WTC11 (cell line): ENCODE measurements around the gene FASTKD1. TPM values are rescaled to one million over a fixed set of nuclear protein-coding genes. Genes with fewer than 3 reads are reported as not detected.

Source experiments
- ATAC-seq: fragments of 200-7000 bp; cut with Tn5 transposase; 2 replicates; pipeline ENCODE4 v1.10.0; 2021; ENCODE audit warnings: mild to moderate bottlenecking, moderate library complexity
- CTCF ChIA-PET: fragments of 300-600 bp; sonication (Branson Sonifier 250); formaldehyde crosslinking; loops from one replicate; lab custom pipeline; 2021; ENCODE audit warnings: antibody characterized with exemption; lab: Charles Lee
- POLR2A ChIA-PET: fragments of 350-600 bp; sonication (Branson Sonifier 250); formaldehyde crosslinking; loops from one replicate; lab custom pipeline; 2021; ENCODE audit warnings: antibody characterized with exemption; lab: Charles Lee
- DNase-seq: peaks from one replicate; pipeline ENCODE4 v3.0.0; 2021; ENCODE audit warnings: low spot score
- H3K27ac Mint-ChIP-seq: 2 replicates; pipeline ENCODE4 v1.8.0; 2021; ENCODE audit warnings: mixed read lengths
- H3K27me3 Mint-ChIP-seq: 2 replicates; pipeline ENCODE4 v1.8.0; 2021; ENCODE audit warnings: low read depth, mild to moderate bottlenecking, moderate library complexity, mixed read lengths
- H3K36me3 Mint-ChIP-seq: 2 replicates; pipeline ENCODE4 v1.8.0; 2021; ENCODE audit warnings: mixed read lengths
- H3K4me1 Mint-ChIP-seq: 2 replicates; pipeline ENCODE4 v1.8.0; 2022; ENCODE audit warnings: mixed read lengths
- H3K4me3 Mint-ChIP-seq: 2 replicates; pipeline ENCODE4 v1.8.0; 2021; ENCODE audit warnings: mild to moderate bottlenecking, moderate library complexity, mixed read lengths
- H3K9me3 Mint-ChIP-seq: 2 replicates; pipeline ENCODE4 v1.8.0; 2021; ENCODE audit warnings: mixed read lengths
- CDX4 ChIP-seq: fragments of 250-450 bp; sonication (Bioruptor Pico); IDR thresholded peaks from 2 replicates; pipeline ENCODE4 v1.9.0; 2021; ENCODE audit warnings: moderate library complexity, mild to moderate bottlenecking, inconsistent platforms, borderline replicate concordance
- CTCF ChIP-seq: fragments of 200-600 bp; IDR thresholded peaks from 2 replicates; pipeline ENCODE4 v1.8.0; 2022; ENCODE audit warnings: antibody characterized with exemption
- ELF4 ChIP-seq: sonication (generic); formaldehyde crosslinking; IDR thresholded peaks from 2 replicates; pipeline ENCODE4 v1.8.1; 2022; ENCODE audit warnings: low read depth, mild to moderate bottlenecking, moderate library complexity, missing genetic modification reagents
- HMGXB4 ChIP-seq: sonication (generic); formaldehyde crosslinking; IDR thresholded peaks from 2 replicates; pipeline ENCODE4 v1.8.1; 2023; ENCODE audit warnings: mild to moderate bottlenecking, moderate library complexity, missing genetic modification reagents
- IRF2 ChIP-seq: sonication (generic); formaldehyde crosslinking; IDR thresholded peaks from 2 replicates; pipeline ENCODE4 v1.8.0; 2022; ENCODE audit warnings: low read depth, missing genetic modification reagents, borderline replicate concordance
- MAX ChIP-seq: sonication (generic); formaldehyde crosslinking; IDR thresholded peaks from 2 replicates; pipeline ENCODE4 v1.8.0; 2022; ENCODE audit warnings: mild to moderate bottlenecking, missing genetic modification reagents
- NFATC4 ChIP-seq: fragments of 250-450 bp; sonication (Bioruptor Pico); IDR thresholded peaks from 2 replicates; pipeline ENCODE4 v1.9.0; 2021; ENCODE audit warnings: mild to moderate bottlenecking
- PRDM15 ChIP-seq: sonication (generic); formaldehyde crosslinking; IDR thresholded peaks from 2 replicates; pipeline ENCODE4 v1.8.0; 2022; ENCODE audit warnings: missing genetic modification reagents
- TEAD1 ChIP-seq: sonication (generic); formaldehyde crosslinking; IDR thresholded peaks from 2 replicates; pipeline ENCODE4 v1.8.0; 2022; ENCODE audit warnings: mild to moderate bottlenecking, missing genetic modification reagents
- TEAD4 ChIP-seq: sonication (generic); formaldehyde crosslinking; IDR thresholded peaks from 2 replicates; pipeline ENCODE4 v1.8.0; 2022; ENCODE audit warnings: mild to moderate bottlenecking, missing genetic modification reagents
- ZBTB43 ChIP-seq: sonication (generic); formaldehyde crosslinking; IDR thresholded peaks from 2 replicates; pipeline ENCODE4 v1.8.1; 2023; ENCODE audit warnings: mild to moderate bottlenecking, missing genetic modification reagents
- ZNF281 ChIP-seq: sonication (generic); formaldehyde crosslinking; IDR thresholded peaks from 2 replicates; pipeline ENCODE4 v1.8.0; 2023; ENCODE audit warnings: mild to moderate bottlenecking, missing genetic modification reagents
- ZNF317 ChIP-seq: sonication (generic); formaldehyde crosslinking; IDR thresholded peaks from 2 replicates; pipeline ENCODE4 v1.8.1; 2023; ENCODE audit warnings: low read depth, mild to moderate bottlenecking, moderate library complexity, missing genetic modification reagents, borderline replicate concordance
- ZNF416 ChIP-seq: fragments of 250-450 bp; sonication (Bioruptor Pico); IDR thresholded peaks from 2 replicates; pipeline ENCODE4 v1.9.0; 2021; ENCODE audit warnings: mild to moderate bottlenecking, inconsistent platforms
- ZNF425 ChIP-seq: fragments of 250-450 bp; sonication (Bioruptor Pico); conservative IDR thresholded peaks from 2 replicates; pipeline ENCODE4 v1.9.0; 2021; ENCODE audit warnings: mild to moderate bottlenecking
- total RNA-seq: library from RNA; stranded (reverse); gene quantifications from 3 replicates; pipeline ENCODE4 v1.2.3, GENCODE V29; 2021

The FASTKD1 gene
- total RNA-seq, 1 experiment from 2014 or later = 69.7 TPM

GRCh38 chr2:169585673-169586072, 12.0 kb upstream of the FASTKD1 start:
- ATAC-seq = no peak
- CTCF ChIA-PET = interaction anchor here (1.2 kb wide), 1 partner anchor 13 kb away, joined by 3 read pairs; no protein-coding TSS in a partner anchor
- H3K27ac Mint-ChIP-seq = peak overlapping the region; percentile 99; the same call in 1 of the 2 replicates
- peak overlapping the region; percentile 99 for H3K4me3 Mint-ChIP-seq
- H3K27me3 Mint-ChIP-seq = no peaks in the 10 kb centered on the region
- no peak for TF ChIP-seq HMGXB4 (CRISPR knock-in tag)
- no peak for TF ChIP-seq ZNF317 (CRISPR knock-in tag)
- TF ChIP-seq TEAD4 (CRISPR knock-in tag) = no peak
- TF ChIP-seq ZNF425 = no peak
- TF ChIP-seq CTCF = no peak
- TF ChIP-seq ZNF281 (CRISPR knock-in tag) = no peak
- TF ChIP-seq TEAD1 (CRISPR knock-in tag) = no peak
- TF ChIP-seq PRDM15 = no peak
- TF ChIP-seq IRF2 (CRISPR knock-in tag) = no peak
- TF ChIP-seq, all 79 proteins: peak for 0
- Mint-ChIP-seq H3K36me3 (peaks cover 12% of the 10 kb centered on the region), H3K9me3 (peaks cover 21% of the 10 kb centered on the region), H3K4me1 (peaks cover 13% of the 10 kb centered on the region)
- no peak for DNase-seq
- POLR2A ChIA-PET = no interaction called here

- peak; percentile 81 for DNase-seq
- H3K36me3 Mint-ChIP-seq = peaks cover 12% of the 10 kb centered on the region
- H3K9me3 Mint-ChIP-seq = peaks cover 17% of the 10 kb centered on the region
- H3K27ac Mint-ChIP-seq = peak within 1 kb of the TSS; percentile 99
- peaks cover 5% of the 10 kb centered on the region; the same call in 1 of the 2 replicates for H3K27me3 Mint-ChIP-seq
- ATAC-seq = peak; percentile 89
- H3K4me1 Mint-ChIP-seq = peaks cover 13% of the 10 kb centered on the region
- POLR2A ChIA-PET = interaction anchor here (0.6 to 1.1 kb wide), 2 partner anchors 11 to 77 kb away, joined by 4 to 9 read pairs; partner anchors contain the start of gene FASTKD1
- peak within 1 kb of the TSS; percentile 99 for H3K4me3 Mint-ChIP-seq
- CTCF ChIA-PET = interaction anchor here (1.2 kb wide), 1 partner anchor 11 kb away, joined by 3 read pairs; no protein-coding TSS in a partner anchor
- TF ChIP-seq ELF4 (CRISPR knock-in tag) = no peak
- TF ChIP-seq CDX4 (CRISPR knock-in tag) = no peak
- no peak for TF ChIP-seq ZNF416 (CRISPR knock-in tag)
- TF ChIP-seq ZBTB43 (CRISPR knock-in tag) = peak; percentile 67
- TF ChIP-seq NFATC4 (CRISPR knock-in tag) = peak; percentile 59; the same call in 1 of the 2 replicates
- TF ChIP-seq MAX (CRISPR knock-in tag) = peak; percentile 66; the same call in 1 of the 2 replicates
These were observed 10.6 kb upstream of the FASTKD1 start, which contains the start of gene PPIG for GRCh38 chr2:169584005-169584877. Gene PPIG, plus strand, starts transcription at chr2:169584351. Its CDS starts 19,691 bp downstream, at chr2:169604042.
